Measurements from ENCODE around the gene PDCD10. TPM values are rescaled to one million over a fixed set of nuclear protein-coding genes. Genes with fewer than 3 reads are reported as not detected.

Gene PDCD10
- 10 to 100 TPM; 45.4 to 83.5 (median 73.0) TPM for total RNA-seq

- peak within 1 kb of the TSS; percentile 77 to 90 for H3K27ac ChIP-seq
- intact Hi-C loops (cut with DNase I; ENCODE audit: low total_unique reads): no loop called here
- H3K9me3 ChIP-seq: no peaks in the 10 kb centered on the region
- H3K27me3 ChIP-seq: no peaks in the 10 kb centered on the region
- H3K4me3 ChIP-seq: peak within 1 kb of the TSS; percentile 79 to 81
- H3K36me3 ChIP-seq: no peaks in the 10 kb centered on the region
- peak; percentile 97 to 98 for DNase-seq
- TF ChIP-seq POLR2A (IDR thresholded peaks at IDR 0.05) (peak in 1 of 2 donors; percentile 58), CTCF (IDR thresholded peaks at IDR 0.05) (no peak)
- no peaks in the 10 kb centered on the region for H3K4me1 ChIP-seq
These were observed at the start of gene PDCD10 for GRCh38 chr3:167734498-167735232. Gene PDCD10 (minus strand): TSS chr3:167734892. CDS start chr3:167720157, 14,735 bp downstream.

GRCh38 chr3:167783781-167784180 is 49.1 kb upstream of the PDCD10 start:
- intact Hi-C loops (cut with DNase I; ENCODE audit: low total_unique reads): no loop called here
- Histone ChIP-seq H3K36me3 (no peaks in the 10 kb centered on the region), H3K27ac (no peak overlapping the region), H3K4me3 (no peak overlapping the region), H3K4me1 (no peaks in the 10 kb centered on the region), H3K9me3 (no peaks in the 10 kb centered on the region), H3K27me3 (no peaks in the 10 kb centered on the region)
- DNase-seq: peak in 1 of 2 donors; percentile 18
- TF ChIP-seq POLR2A (IDR thresholded peaks at IDR 0.05): no peak
- TF ChIP-seq CTCF (IDR thresholded peaks at IDR 0.05): no peak

GRCh38 chr3:167780214-167780883 is 45.7 kb upstream of the PDCD10 start:
- Histone ChIP-seq H3K27me3 (no peaks in the 10 kb centered on the region), H3K4me3 (no peak overlapping the region), H3K4me1 (no peaks in the 10 kb centered on the region), H3K36me3 (no peaks in the 10 kb centered on the region), H3K9me3 (no peaks in the 10 kb centered on the region), H3K27ac (no peak overlapping the region)
- intact Hi-C loops (cut with DNase I; ENCODE audit: low total_unique reads): no loop called here
- TF ChIP-seq CTCF (IDR thresholded peaks at IDR 0.05) (no peak), POLR2A (IDR thresholded peaks at IDR 0.05) (no peak)
- no peak for DNase-seq

GRCh38 chr3:167777356-167777755 is 42.7 kb upstream of the PDCD10 start:
- Histone ChIP-seq H3K4me1 (no peaks in the 10 kb centered on the region), H3K4me3 (no peak overlapping the region), H3K36me3 (no peaks in the 10 kb centered on the region), H3K9me3 (no peaks in the 10 kb centered on the region), H3K27ac (no peak overlapping the region), H3K27me3 (no peaks in the 10 kb centered on the region)
- DNase-seq: no peak
- intact Hi-C loops (cut with DNase I; ENCODE audit: low total_unique reads): no loop called here
- no peak for TF ChIP-seq CTCF (IDR thresholded peaks at IDR 0.05)
- no peak for TF ChIP-seq POLR2A (IDR thresholded peaks at IDR 0.05)

- TF ChIP-seq POLR2A (IDR thresholded peaks at IDR 0.05) (no peak), CTCF (IDR thresholded peaks at IDR 0.05) (no peak)
- Histone ChIP-seq H3K36me3 (no peaks in the 10 kb centered on the region), H3K4me3 (no peak overlapping the region), H3K4me1 (no peaks in the 10 kb centered on the region), H3K9me3 (no peaks in the 10 kb centered on the region), H3K27ac (no peak overlapping the region), H3K27me3 (no peaks in the 10 kb centered on the region)
- intact Hi-C loops (cut with DNase I; ENCODE audit: low total_unique reads): no loop called here
- DNase-seq: no peak
These were observed 41.5 kb upstream of the PDCD10 start for GRCh38 chr3:167776066-167776685.

Measured in uterus (tissue), 4 donors.